A549 (cell line): ENCODE results near the gene ABCG4. TPM values are rescaled to one million over a fixed set of nuclear protein-coding genes. Genes with fewer than 3 reads are reported as not detected.

Experiments used
- ATAC-seq, 2 experiments: fragments of 200-7000 bp in 1 of 2; fragments of >200 bp in 1 of 2; cut with Nextera tagmentation in 1 of 2; cut with Tn5 transposase in 1 of 2; 3 replicates each; pipeline versions ENCODE4 v1.8.0 to v1.9.1; 2018 to 2020; ENCODE audit warnings: mild to moderate bottlenecking in 1 of 2, moderate library complexity in 1 of 2
- CTCF ChIA-PET: fragments of 300-600 bp; sonication (Branson Sonifier 250); formaldehyde crosslinking; extraction: SDS; loops from one replicate; lab custom pipeline; 2021; ENCODE audit warnings: antibody characterized with exemption, inconsistent platforms; lab: Yijun Ruan, JAX
- POLR2A ChIA-PET: fragments of 350-600 bp; formaldehyde crosslinking; extraction: SDS; loops from one replicate; lab custom pipeline; 2021; ENCODE audit warnings: antibody characterized with exemption, inconsistent platforms; lab: Yijun Ruan, JAX
- DNase-seq, 2 experiments: peaks; one replicate each; pipeline versions ENCODE4 v3.0.0 to v3.0.0-alpha.2; 2011 to 2016; ENCODE audit warnings: low read depth in 1 of 2, low spot score in 1 of 2
- FAIRE-seq: peaks from 2 replicates; lab custom pipeline; 2011; peaks lifted over from hg19 to GRCh38; lab: Jason Lieb, UNC
- H3K27ac ChIP-seq, 2 experiments: fragments of >200 bp; sonication (Bioruptor Twin); formaldehyde crosslinking; 3 replicates each; pipeline ENCODE4 v1.5.1; 2016 to 2017
- H3K4me1 ChIP-seq: fragments of >200 bp; sonication (Bioruptor Twin); formaldehyde crosslinking; 3 replicates; pipeline ENCODE4 v1.6.1; 2016
- H3K4me2 ChIP-seq: fragments of >200 bp; sonication (Bioruptor Twin); formaldehyde crosslinking; 3 replicates; pipeline ENCODE4 v1.6.1; 2016
- H3K4me3 ChIP-seq: fragments of >200 bp; sonication (Bioruptor Twin); formaldehyde crosslinking; 3 replicates; pipeline ENCODE4 v1.5.1; 2016
- H3K9me3 ChIP-seq: fragments of >200 bp; sonication (Bioruptor Twin); formaldehyde crosslinking; 3 replicates; pipeline ENCODE4 v1.6.1; 2016
- ATOH8 ChIP-seq: fragments of 250-450 bp; sonication (Bioruptor Pico); IDR thresholded peaks from 2 replicates; pipeline ENCODE4 v1.5.0; 2020; ENCODE audit warnings: low read depth, mild to moderate bottlenecking, moderate library complexity
- CBX8 ChIP-seq: fragments of 200-600 bp; sonication (generic); IDR thresholded peaks from 2 replicates; pipeline ENCODE4 v1.6.1; 2016
- CEBPB ChIP-seq, 2 experiments: fragments of >200 bp in 1 of 2; sonication (Bioruptor Twin) in 1 of 2; formaldehyde crosslinking in 1 of 2; IDR thresholded peaks; 2 replicates each; pipeline ENCODE4 v1.6.1; 2012 to 2016
- CHD2 ChIP-seq: fragments of 150-350 bp; IDR thresholded peaks from 2 replicates; pipeline ENCODE4 v1.6.1; 2014; ENCODE audit warnings: low read length; ENCODE audit not compliant: partially characterized antibody
- E2F6 ChIP-seq: IDR thresholded peaks from 2 replicates; pipeline ENCODE4 v1.6.1; 2012; ENCODE audit warnings: low read depth, borderline replicate concordance
- EP300 ChIP-seq, 2 experiments: fragments of >200 bp; sonication (Bioruptor Twin); formaldehyde crosslinking; IDR thresholded peaks; 2 replicates in 1 of 2; 3 replicates in 1 of 2; pipeline ENCODE4 v1.6.1; 2016 to 2017
- ESRRA ChIP-seq: fragments of 150-350 bp; IDR thresholded peaks from 2 replicates; pipeline ENCODE4 v1.6.1; 2014; ENCODE audit warnings: mild to moderate bottlenecking, low read length, borderline replicate concordance
- FOSB ChIP-seq: fragments of 250-450 bp; sonication (Bioruptor Pico); IDR thresholded peaks from 2 replicates; pipeline ENCODE4 v1.5.0; 2020; ENCODE audit warnings: mild to moderate bottlenecking, moderate library complexity
- FOXS1 ChIP-seq: fragments of 250-450 bp; sonication (Bioruptor Pico); IDR thresholded peaks from 2 replicates; pipeline ENCODE4 v1.5.0; 2020; ENCODE audit warnings: mild to moderate bottlenecking, moderate library complexity
- HDAC2 ChIP-seq: fragments of 200-600 bp; sonication (generic); IDR thresholded peaks from 2 replicates; pipeline ENCODE4 v1.6.1; 2016
- HES2 ChIP-seq: fragments of >200 bp; sonication (Bioruptor Twin); formaldehyde crosslinking; IDR thresholded peaks from 2 replicates; pipeline ENCODE4 v1.6.1; 2016
- HEYL ChIP-seq: fragments of 250-450 bp; sonication (Bioruptor Pico); IDR thresholded peaks from 2 replicates; pipeline ENCODE4 v1.8.0; 2021; ENCODE audit warnings: mild to moderate bottlenecking, moderate library complexity
- HOXA7 ChIP-seq: fragments of 250-450 bp; sonication (Bioruptor Pico); IDR thresholded peaks from 2 replicates; pipeline ENCODE4 v1.5.0; 2020; ENCODE audit warnings: mild to moderate bottlenecking, moderate library complexity
- JUN ChIP-seq, 2 experiments: fragments of >200 bp; sonication (Bioruptor Twin); formaldehyde crosslinking; IDR thresholded peaks; 2 replicates in 1 of 2; 3 replicates in 1 of 2; pipeline ENCODE4 v1.6.1; 2016 to 2017
- JUNB ChIP-seq: fragments of >200 bp; sonication (Bioruptor Twin); formaldehyde crosslinking; IDR thresholded peaks from 2 replicates; pipeline ENCODE4 v1.6.1; 2016
- KDM5A ChIP-seq: fragments of 200-600 bp; sonication (generic); IDR thresholded peaks from 2 replicates; pipeline ENCODE4 v1.6.1; 2016; ENCODE audit warnings: antibody characterized with exemption, mild to moderate bottlenecking
- MAFK ChIP-seq: fragments of 450-650 bp; IDR thresholded peaks from 2 replicates; pipeline ENCODE4 v1.6.1; 2014; ENCODE audit not compliant: partially characterized antibody
- MYC ChIP-seq: IDR thresholded peaks from 2 replicates; pipeline ENCODE4 v1.6.1; 2012; ENCODE audit warnings: mild to moderate bottlenecking, inconsistent platforms, low read length, improper control_type of control experiment, borderline replicate concordance
- NPAS2 ChIP-seq: fragments of 250-450 bp; sonication (Bioruptor Pico); IDR thresholded peaks from 2 replicates; pipeline ENCODE4 v1.8.0; 2022; ENCODE audit warnings: mild to moderate bottlenecking, moderate library complexity, borderline replicate concordance
- NR3C1 ChIP-seq: fragments of >200 bp; sonication (Bioruptor Twin); formaldehyde crosslinking; IDR thresholded peaks from 3 replicates; pipeline ENCODE4 v1.6.1; 2017
- PBX3 ChIP-seq: IDR thresholded peaks from 2 replicates; pipeline ENCODE4 v1.6.1; 2012
- TFCP2L1 ChIP-seq: fragments of 250-450 bp; sonication (Bioruptor Pico); IDR thresholded peaks from 2 replicates; pipeline ENCODE4 v1.5.0; 2021; ENCODE audit warnings: mild to moderate bottlenecking
- TP53 ChIP-seq: fragments of 250-450 bp; sonication (Bioruptor Pico); IDR thresholded peaks from 2 replicates; pipeline ENCODE4 v1.5.0; 2021; ENCODE audit warnings: mild to moderate bottlenecking, moderate library complexity
- ZFP36 ChIP-seq: fragments of 450-650 bp; IDR thresholded peaks from 2 replicates; pipeline ENCODE4 v1.6.1; 2014; ENCODE audit warnings: borderline replicate concordance; ENCODE audit not compliant: partially characterized antibody
- WGBS: methylation state at CpG from one replicate; pipeline ENCODE4 v1.1.6; 2017; ENCODE audit errors: missing lambda C conversion rate; 5-methylcytosine and 5-hydroxymethylcytosine counted together
- polyA plus RNA-seq, 4 experiments: library from polyadenylated mRNA; depleted of rRNA in 3 of 4; stranded (reverse); fragments of >200 nt; fragmentation: RNase III in 1 of 4; extraction: RNeasy Plus Mini Kit Qiagen cat#74134 plus additional on column Dnase treatment in 1 of 4; gene quantifications; 2 replicates in 3 of 4; 3 replicates in 1 of 4; pipeline ENCODE4 v1.2.3, GENCODE V29; 2011 to 2017
- TF ChIP-seq, protein P1 (sequence below): fragments of 450-650 bp; IDR thresholded peaks from 2 replicates; pipeline ENCODE4 v1.6.1; 2014; ENCODE audit warnings: antibody characterized with exemption
- TF ChIP-seq, protein P2 (sequence below): fragments of >200 bp; sonication (Bioruptor Twin); formaldehyde crosslinking; IDR thresholded peaks from 3 replicates; pipeline ENCODE4 v1.6.1; 2016

ABCG4 gene
- polyA plus RNA-seq, 2 of the 4 experiments (the other 2 are of a cell fraction): 0.10 to 0.44 TPM

DNA sequence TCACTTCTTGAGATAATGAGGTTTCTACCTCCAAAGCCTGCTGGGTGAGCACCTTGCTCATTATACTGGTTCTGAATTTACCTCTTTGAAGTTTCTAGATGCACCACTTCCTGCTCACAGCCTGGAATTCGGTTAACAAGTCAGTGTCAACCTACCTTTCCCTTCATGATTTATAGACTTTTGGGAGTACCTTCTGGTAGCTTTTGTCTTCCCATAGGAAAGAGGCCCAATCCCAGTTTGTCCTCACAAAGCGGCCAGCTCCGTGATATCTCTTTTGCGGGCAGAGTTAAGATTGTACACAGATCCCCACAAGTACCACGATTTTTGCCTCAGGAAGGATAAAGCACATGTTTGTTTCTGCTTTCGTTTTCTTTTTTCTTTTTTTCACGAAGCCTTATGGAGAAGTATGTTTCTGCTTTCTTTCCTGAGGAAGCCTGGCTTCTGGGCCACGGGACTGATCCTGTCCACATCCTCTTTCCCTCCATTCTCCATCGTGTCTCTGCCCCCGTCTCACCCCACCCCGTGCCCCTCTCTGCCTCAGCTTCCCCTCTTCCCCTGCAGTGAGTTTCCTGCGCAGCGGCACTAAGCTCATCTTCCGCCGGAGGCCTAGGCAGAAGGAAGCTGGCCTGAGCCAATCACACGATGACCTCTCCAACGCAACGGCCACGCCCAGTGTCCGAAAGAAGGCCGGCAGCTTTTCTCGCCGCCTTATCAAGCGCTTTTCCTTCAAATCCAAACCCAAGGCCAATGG, 33.2 kb upstream of the ABCG4 start:
- POLR2A ChIA-PET: no interaction called here
- 85% methylated on average over 23 of the region's 24 CpGs for WGBS
- Histone ChIP-seq H3K4me3 (no peak overlapping the region), H3K4me1 (0 out of 3 replicates have a peak, but pooled peaks cover 4% of the 10 kb centered on the region)
- no peak for ATAC-seq
- TF ChIP-seq, protein P1, sequence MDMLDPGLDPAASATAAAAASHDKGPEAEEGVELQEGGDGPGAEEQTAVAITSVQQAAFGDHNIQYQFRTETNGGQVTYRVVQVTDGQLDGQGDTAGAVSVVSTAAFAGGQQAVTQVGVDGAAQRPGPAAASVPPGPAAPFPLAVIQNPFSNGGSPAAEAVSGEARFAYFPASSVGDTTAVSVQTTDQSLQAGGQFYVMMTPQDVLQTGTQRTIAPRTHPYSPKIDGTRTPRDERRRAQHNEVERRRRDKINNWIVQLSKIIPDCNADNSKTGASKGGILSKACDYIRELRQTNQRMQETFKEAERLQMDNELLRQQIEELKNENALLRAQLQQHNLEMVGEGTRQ: no peak
- TF ChIP-seq ZFP36 (no peak), HEYL (no peak), TFCP2L1 (no peak), NPAS2 (no peak), ESRRA (no peak), HDAC2 (no peak), CHD2 (no peak), MAFK (no peak), FOXS1 (CRISPR knock-in tag) (no peak), E2F6 (no peak), CBX8 (no peak), HOXA7 (no peak), MYC (no peak), CEBPB (IDR thresholded peaks at IDR 0.05) (no peak), ATOH8 (no peak), JUNB (no peak)
- TF ChIP-seq, protein P2, sequence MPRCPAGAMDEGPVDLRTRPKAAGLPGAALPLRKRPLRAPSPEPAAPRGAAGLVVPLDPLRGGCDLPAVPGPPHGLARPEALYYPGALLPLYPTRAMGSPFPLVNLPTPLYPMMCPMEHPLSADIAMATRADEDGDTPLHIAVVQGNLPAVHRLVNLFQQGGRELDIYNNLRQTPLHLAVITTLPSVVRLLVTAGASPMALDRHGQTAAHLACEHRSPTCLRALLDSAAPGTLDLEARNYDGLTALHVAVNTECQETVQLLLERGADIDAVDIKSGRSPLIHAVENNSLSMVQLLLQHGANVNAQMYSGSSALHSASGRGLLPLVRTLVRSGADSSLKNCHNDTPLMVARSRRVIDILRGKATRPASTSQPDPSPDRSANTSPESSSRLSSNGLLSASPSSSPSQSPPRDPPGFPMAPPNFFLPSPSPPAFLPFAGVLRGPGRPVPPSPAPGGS: no peak
- TF ChIP-seq, all 56 proteins: peak for 0
- Histone ChIP-seq H3K27ac (no peak overlapping the region), H3K9me3 (no peaks in the 10 kb centered on the region), H3K4me2 (no peak overlapping the region)
- DNase-seq (no peak), FAIRE-seq (no peak)
- CTCF ChIA-PET: interaction anchor here (0.9 to 1.5 kb wide), 2 partner anchors 9 to 30 kb away, joined by 3 to 4 read pairs; partner anchors contain the start of gene C2CD2L

DNA sequence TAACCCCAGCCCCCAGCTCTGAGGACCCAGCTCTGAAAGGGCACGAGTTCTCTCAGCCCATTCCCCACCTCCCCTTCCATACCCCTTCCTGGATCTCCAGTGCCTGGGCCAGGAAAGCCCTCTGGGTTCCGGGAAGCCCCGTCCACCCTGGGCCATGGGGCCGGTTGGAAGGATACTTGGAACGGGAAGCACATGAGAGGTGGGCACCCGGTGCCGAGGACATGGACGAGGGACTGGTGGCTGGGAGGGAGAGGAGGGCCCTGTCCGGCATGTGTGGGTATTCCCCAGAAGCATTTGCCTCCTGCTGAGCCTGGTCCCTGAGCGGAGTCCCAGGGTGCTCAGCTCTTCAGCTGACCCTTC, 32.6 kb upstream of the ABCG4 start:
- no peak overlapping the region for H3K4me3 ChIP-seq
- no peaks in the 10 kb centered on the region for H3K9me3 ChIP-seq
- no peak overlapping the region for H3K4me2 ChIP-seq
- CTCF ChIA-PET: interaction anchor here (0.9 to 1.5 kb wide), 2 partner anchors 10 to 29 kb away, joined by 3 to 4 read pairs; partner anchors contain the start of gene C2CD2L
- DNase-seq: no peak
- no peak overlapping the region for H3K27ac ChIP-seq
- H3K4me1 ChIP-seq: 0 out of 3 replicates have a peak, but pooled peaks cover 4% of the 10 kb centered on the region
- FAIRE-seq: no peak
- POLR2A ChIA-PET: no interaction called here
- 89% methylated on average over 10 of the region's 10 CpGs for WGBS
- ATAC-seq: no peak
- TF ChIP-seq MYC: no peak
- TF ChIP-seq E2F6: no peak
- no peak for TF ChIP-seq HES2
- no peak for TF ChIP-seq ATOH8
- no peak for TF ChIP-seq FOSB (CRISPR knock-in tag)
- no peak for TF ChIP-seq CEBPB (IDR thresholded peaks at IDR 0.05)
- TF ChIP-seq FOXS1 (CRISPR knock-in tag): no peak
- no peak for TF ChIP-seq TFCP2L1
- no peak for TF ChIP-seq KDM5A
- TF ChIP-seq TP53: no peak
- TF ChIP-seq NR3C1: no peak
- TF ChIP-seq PBX3: no peak
- TF ChIP-seq JUN (IDR thresholded peaks at IDR 0.05): no peak
- TF ChIP-seq, protein P2: no peak
- no peak for TF ChIP-seq EP300 (IDR thresholded peaks at IDR 0.05)
- TF ChIP-seq CBX8: no peak
